ENCODE measurements around the gene RASSF1. TPM values are rescaled to one million over a fixed set of nuclear protein-coding genes. Genes with fewer than 3 reads are reported as not detected.

Gene RASSF1
- total and polyA plus RNA-seq, 2 of the 13 experiments (the other 11 are each of a cell fraction or from before 2014, with no cell fraction given), result 10.2 to 27.5 TPM

- TF ChIP-seq ZBTB40 (IDR thresholded peaks at IDR 0.05) (peak; percentile 57), ZBTB40 (CRISPR knock-in tag; IDR thresholded peaks at IDR 0.05) (0 out of 2 replicates have a peak, but pooled peaks have one; percentile 58), HOXA7 (CRISPR knock-in tag; IDR thresholded peaks at IDR 0.05) (no peak), IKZF5 (CRISPR knock-in tag; IDR thresholded peaks at IDR 0.05) (peak; percentile 33; the same call in 1 of the 2 replicates), ZGPAT (CRISPR knock-in tag; IDR thresholded peaks at IDR 0.05) (peak; percentile 80; the same call in 1 of the 2 replicates), DBP (CRISPR knock-in tag; IDR thresholded peaks at IDR 0.05; ENCODE audit: not compliant biosample characterization) (no peak), ZBTB42 (CRISPR knock-in tag; IDR thresholded peaks at IDR 0.05) (no peak), ZMYM2 (CRISPR knock-in tag; IDR thresholded peaks at IDR 0.05) (no peak), CREB1 (IDR thresholded peaks at IDR 0.05) (peak; percentile 82), CREB1 (CRISPR knock-in tag; IDR thresholded peaks at IDR 0.05) (peak; percentile 93), ZNF670 (CRISPR knock-in tag; IDR thresholded peaks at IDR 0.05; ENCODE audit: borderline replicate concordance) (no peak), ZBTB26 (CRISPR knock-in tag; IDR thresholded peaks at IDR 0.05; ENCODE audit: borderline replicate concordance) (no peak), ZNF550 (CRISPR knock-in tag; IDR thresholded peaks at IDR 0.05; ENCODE audit: borderline replicate concordance) (no peak), PHF21A (CRISPR knock-in tag; IDR thresholded peaks at IDR 0.05) (peak; percentile 56), PHF20 (CRISPR knock-in tag; IDR thresholded peaks at IDR 0.05) (peak; percentile 92), EED (CRISPR knock-in tag; IDR thresholded peaks at IDR 0.05) (peak; percentile 84; the same call in 1 of the 2 replicates)
Observed at GRCh38 chr3:50327943-50328691, 12.5 kb downstream of the RASSF1 start, which contains the start of gene TUSC2 (continued).
